ENCODE data around the gene OGFOD2. TPM values are rescaled to one million over a fixed set of nuclear protein-coding genes. Genes with fewer than 3 reads are reported as not detected.

Gene OGFOD2
- total and polyA plus RNA-seq, 9 of the 15 experiments (the other 6 are each of a cell fraction or from before 2014, with no cell fraction given) = 1.4 to 111 (median 18.5) TPM

GRCh38 chr12:122965851-122966742 lies 8.9 kb upstream of the OGFOD2 start, which contains the start of gene ABCB9 (continued):
- TF ChIP-seq ZBTB8A (IDR thresholded peaks at IDR 0.05; ENCODE audit: partially characterized antibody) (no peak), TAF15 (IDR thresholded peaks at IDR 0.05; ENCODE audit: low read depth, low read length) (no peak), PREB (CRISPR knock-in tag; IDR thresholded peaks at IDR 0.05) (no peak), PTBP1 (IDR thresholded peaks at IDR 0.05; ENCODE audit: low read depth, low read length) (no peak), HDAC8 (tag; IDR thresholded peaks at IDR 0.05) (no peak), CREM (IDR thresholded peaks at IDR 0.05; ENCODE audit: low read depth) (peak; percentile 56; the same call in 1 of the 2 replicates), NR2F6 (CRISPR knock-in tag; IDR thresholded peaks at IDR 0.05) (no peak), FOXK2 (conservative IDR thresholded peaks at IDR 0.05 in 1 of 2, IDR thresholded peaks at IDR 0.05 in 1 of 2; ENCODE audit: low read depth in 2 of 2) (no peak), E2F5 (CRISPR knock-in tag; IDR thresholded peaks at IDR 0.05) (no peak)
- TF ChIP-seq, protein P1, sequence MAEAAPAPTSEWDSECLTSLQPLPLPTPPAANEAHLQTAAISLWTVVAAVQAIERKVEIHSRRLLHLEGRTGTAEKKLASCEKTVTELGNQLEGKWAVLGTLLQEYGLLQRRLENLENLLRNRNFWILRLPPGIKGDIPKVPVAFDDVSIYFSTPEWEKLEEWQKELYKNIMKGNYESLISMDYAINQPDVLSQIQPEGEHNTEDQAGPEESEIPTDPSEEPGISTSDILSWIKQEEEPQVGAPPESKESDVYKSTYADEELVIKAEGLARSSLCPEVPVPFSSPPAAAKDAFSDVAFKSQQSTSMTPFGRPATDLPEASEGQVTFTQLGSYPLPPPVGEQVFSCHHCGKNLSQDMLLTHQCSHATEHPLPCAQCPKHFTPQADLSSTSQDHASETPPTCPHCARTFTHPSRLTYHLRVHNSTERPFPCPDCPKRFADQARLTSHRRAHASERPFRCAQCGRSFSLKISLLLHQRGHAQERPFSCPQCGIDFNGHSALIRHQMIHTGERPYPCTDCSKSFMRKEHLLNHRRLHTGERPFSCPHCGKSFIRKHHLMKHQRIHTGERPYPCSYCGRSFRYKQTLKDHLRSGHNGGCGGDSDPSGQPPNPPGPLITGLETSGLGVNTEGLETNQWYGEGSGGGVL (CRISPR knock-in tag; IDR thresholded peaks at IDR 0.05) = no peak

Data from K562 (cell line).